ENCODE data around the gene BTBD19.
"Not testable (repeated sequence)": the region's sequence is repeated elsewhere in the genome, so short reads cannot be mapped to it uniquely, and the experiment has no call there.

BTBD19 gene

DNA sequence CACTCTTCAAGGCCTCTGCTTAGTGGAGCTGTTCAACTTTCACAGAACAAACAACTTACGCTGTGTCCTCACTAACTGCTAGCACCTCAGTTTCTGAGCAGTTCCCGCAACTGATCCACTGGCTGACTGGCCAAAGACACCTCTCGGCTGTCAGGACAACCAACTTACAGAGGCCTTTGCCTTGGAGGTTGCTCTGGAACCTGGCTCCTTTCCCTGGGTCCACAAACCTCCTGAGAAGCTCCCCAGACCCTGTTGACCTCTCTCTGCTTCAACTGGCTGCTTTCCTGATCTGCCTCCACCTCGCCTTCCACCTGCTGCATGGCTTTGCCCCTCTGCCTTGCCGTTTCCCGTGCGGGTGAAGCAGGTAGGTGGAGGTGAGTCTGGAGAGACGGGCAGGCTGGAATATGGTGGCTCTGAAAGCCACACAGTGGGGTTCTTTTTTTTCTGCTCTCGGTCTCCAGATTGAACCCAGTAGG lies 13.0 kb downstream of the BTBD19 start:
- no peak overlapping the region for H3K4me3 ChIP-seq (ENCODE audit: low read depth, low read length)
- TF ChIP-seq, protein P1, sequence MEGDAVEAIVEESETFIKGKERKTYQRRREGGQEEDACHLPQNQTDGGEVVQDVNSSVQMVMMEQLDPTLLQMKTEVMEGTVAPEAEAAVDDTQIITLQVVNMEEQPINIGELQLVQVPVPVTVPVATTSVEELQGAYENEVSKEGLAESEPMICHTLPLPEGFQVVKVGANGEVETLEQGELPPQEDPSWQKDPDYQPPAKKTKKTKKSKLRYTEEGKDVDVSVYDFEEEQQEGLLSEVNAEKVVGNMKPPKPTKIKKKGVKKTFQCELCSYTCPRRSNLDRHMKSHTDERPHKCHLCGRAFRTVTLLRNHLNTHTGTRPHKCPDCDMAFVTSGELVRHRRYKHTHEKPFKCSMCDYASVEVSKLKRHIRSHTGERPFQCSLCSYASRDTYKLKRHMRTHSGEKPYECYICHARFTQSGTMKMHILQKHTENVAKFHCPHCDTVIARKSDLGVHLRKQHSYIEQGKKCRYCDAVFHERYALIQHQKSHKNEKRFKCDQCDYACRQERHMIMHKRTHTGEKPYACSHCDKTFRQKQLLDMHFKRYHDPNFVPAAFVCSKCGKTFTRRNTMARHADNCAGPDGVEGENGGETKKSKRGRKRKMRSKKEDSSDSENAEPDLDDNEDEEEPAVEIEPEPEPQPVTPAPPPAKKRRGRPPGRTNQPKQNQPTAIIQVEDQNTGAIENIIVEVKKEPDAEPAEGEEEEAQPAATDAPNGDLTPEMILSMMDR (IDR thresholded peaks at IDR 0.05; ENCODE audit: low read depth, low read length) = no peak

- TF ChIP-seq, protein P1 (IDR thresholded peaks at IDR 0.05; ENCODE audit: low read depth, low read length) = no peak
- H3K4me3 ChIP-seq (ENCODE audit: low read depth, low read length) = no peak overlapping the region
Measured at GRCh38 chr1:44822131-44822701, 13.9 kb downstream of the BTBD19 start.

DNA sequence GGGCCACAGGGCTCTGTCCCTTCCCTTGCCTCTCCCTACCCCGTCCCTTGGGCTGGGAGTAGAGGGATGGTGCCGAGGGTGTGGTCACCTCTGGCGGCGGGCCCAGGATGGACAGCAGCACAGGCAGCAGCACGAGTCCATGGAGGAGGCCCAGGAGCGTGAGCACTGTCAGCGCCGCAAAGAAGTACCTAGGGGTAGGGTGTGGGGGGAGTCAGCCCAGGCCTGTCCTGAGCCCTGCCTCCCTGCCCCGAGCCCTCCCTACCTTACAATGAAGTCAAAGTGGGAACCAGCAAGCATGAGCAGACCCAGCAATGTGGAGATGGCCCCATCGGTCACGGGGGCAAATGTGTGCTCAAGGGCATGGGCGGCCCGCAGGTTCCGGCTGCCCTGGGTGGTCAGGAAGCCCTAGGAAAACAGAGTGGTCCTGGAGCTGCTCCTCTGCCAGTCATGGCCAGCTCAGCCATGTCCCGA lies 14.7 kb downstream of the BTBD19 start:
- no peak overlapping the region for H3K4me3 ChIP-seq (ENCODE audit: low read depth, low read length)
- TF ChIP-seq, protein P1 (IDR thresholded peaks at IDR 0.05; ENCODE audit: low read depth, low read length) = no peak

GRCh38 chr1:44824392-44824791 lies 16.1 kb downstream of the BTBD19 start:
- H3K4me3 ChIP-seq (ENCODE audit: low read depth, low read length) = not testable (repeated sequence)

- TF ChIP-seq, protein P1 (IDR thresholded peaks at IDR 0.05; ENCODE audit: low read depth, low read length) = no peak
Measured at GRCh38 chr1:44826375-44827196, 18.3 kb downstream of the BTBD19 start.

GRCh38 chr1:44827197-44828002 lies 19.1 kb downstream of the BTBD19 start:
- TF ChIP-seq, protein P1 (IDR thresholded peaks at IDR 0.05; ENCODE audit: low read depth, low read length) = no peak
- H3K4me3 ChIP-seq (ENCODE audit: low read depth, low read length) = no peak overlapping the region

More at GRCh38 chr1:44826375-44827196, 18.3 kb downstream of the BTBD19 start:
- no peak overlapping the region for H3K4me3 ChIP-seq (ENCODE audit: low read depth, low read length)

- H3K4me3 ChIP-seq (ENCODE audit: low read depth, low read length) = no peak overlapping the region
- TF ChIP-seq, protein P1 (IDR thresholded peaks at IDR 0.05; ENCODE audit: low read depth, low read length) = no peak
Measured at GRCh38 chr1:44828003-44828651, 19.8 kb downstream of the BTBD19 start.

Data from WI38 (cell line).